Gastroesophageal sphincter (tissue), 4 donors: ENCODE measurements around the gene MYCBP2. TPM values are rescaled to one million over a fixed set of nuclear protein-coding genes. Genes with fewer than 3 reads are reported as not detected.

ENCODE experiments used
- ATAC-seq: fragments of 150-250 bp; one replicate; pipeline ENCODE4 v1.9.1; 2016; ENCODE audit warnings: mild to moderate bottlenecking, moderate library complexity
- H3K27ac ChIP-seq, 4 donors: fragments of 200-600 bp; sonication (generic) in 3 of 4; 1 replicate in 3 of 4; 2 replicates in 1 of 4; pipeline ENCODE4 v1.5.1; 2016 to 2019
- H3K27me3 ChIP-seq: fragments of 200-600 bp; sonication (generic); one replicate; pipeline ENCODE4 v1.5.1; 2019
- H3K36me3 ChIP-seq, 2 donors: fragments of 200-600 bp; sonication (generic); one replicate each; pipeline ENCODE4 v1.5.1; 2019; ENCODE audit warnings: control low read depth in 1 of 2
- H3K4me1 ChIP-seq, 3 donors: fragments of 200-600 bp; sonication (generic); 1 replicate in 2 of 3; 2 replicates in 1 of 3; pipeline ENCODE4 v1.5.1; 2016 to 2019; ENCODE audit warnings: control low read depth in 2 of 3
- H3K4me3 ChIP-seq, 2 donors: fragments of 200-600 bp; sonication (generic); one replicate each; pipeline ENCODE4 v1.5.1; 2019; ENCODE audit warnings: mild to moderate bottlenecking in 1 of 2, moderate library complexity in 1 of 2
- H3K9me3 ChIP-seq, 3 donors: fragments of 200-600 bp; sonication (generic); one replicate each; pipeline ENCODE4 v1.5.1; 2017 to 2019; ENCODE audit warnings: control low read depth in 2 of 3
- EP300 ChIP-seq: sonication (generic); formaldehyde crosslinking; IDR thresholded peaks from one replicate; pipeline ENCODE4 v1.6.1; 2017; ENCODE audit warnings: antibody characterized with exemption, mild to moderate bottlenecking
- POLR2A ChIP-seq, 2 donors: fragments of 450-650 bp; IDR thresholded peaks; one replicate each; pipeline ENCODE4 v1.6.1; 2017; ENCODE audit warnings: antibody characterized with exemption in 2 of 2, mild to moderate bottlenecking in 2 of 2, moderate library complexity in 1 of 2
- POLR2AphosphoS5 ChIP-seq: sonication (generic); formaldehyde crosslinking; IDR thresholded peaks from one replicate; pipeline ENCODE4 v1.6.1; 2017; ENCODE audit warnings: antibody characterized with exemption
- WGBS, 2 donors: methylation state at CpG; one replicate each; pipeline ENCODE4 v1.1.5; 2018; ENCODE audit warnings: low coverage in 1 of 2; 5-methylcytosine and 5-hydroxymethylcytosine counted together
- total RNA-seq, 4 donors: library from RNA; depleted of rRNA; stranded (reverse); fragments of >200 nt; gene quantifications; one replicate each; pipeline ENCODE4 v1.1.0, GENCODE V29; 2016
- TF ChIP-seq, protein P1 (sequence below), 4 experiments: fragments of 200-600 bp in 2 of 4; fragments of 450-650 bp in 2 of 4; sonication (generic) in 1 of 4; IDR thresholded peaks; one replicate each; pipeline ENCODE4 v1.5.1; 2017 to 2019; ENCODE audit warnings: antibody characterized with exemption in 4 of 4, mild to moderate bottlenecking in 2 of 4, moderate library complexity in 2 of 4

The MYCBP2 gene
- total RNA-seq, 4 donors from 2014 or later, result 116 to 148 (median 119) TPM

DNA sequence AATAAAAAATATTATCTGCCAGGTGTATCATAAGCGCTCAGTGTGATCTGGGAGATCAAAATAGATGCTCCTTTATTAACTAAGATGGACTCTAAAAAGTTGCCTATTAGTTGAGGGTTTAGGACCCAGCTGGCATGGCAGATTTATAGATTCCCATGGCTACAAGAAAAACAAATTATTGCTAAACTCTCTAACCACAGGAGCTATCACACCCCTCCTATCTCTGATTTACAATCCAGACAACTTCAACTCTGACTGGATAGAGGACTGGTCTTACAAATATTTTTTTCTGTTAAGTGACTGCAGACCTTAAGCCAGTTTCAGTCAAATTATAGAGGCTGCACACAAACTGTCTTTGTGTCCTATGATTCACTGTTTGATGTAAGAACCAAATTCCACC lies 45.4 kb upstream of the MYCBP2 start:
- Histone ChIP-seq H3K36me3 (no peaks in the 10 kb centered on the region), H3K27me3 (no peaks in the 10 kb centered on the region), H3K27ac (no peak overlapping the region), H3K9me3 (no peaks in the 10 kb centered on the region), H3K4me3 (no peak overlapping the region), H3K4me1 (no peaks in the 10 kb centered on the region)
- no peak for ATAC-seq
- TF ChIP-seq, protein P1, sequence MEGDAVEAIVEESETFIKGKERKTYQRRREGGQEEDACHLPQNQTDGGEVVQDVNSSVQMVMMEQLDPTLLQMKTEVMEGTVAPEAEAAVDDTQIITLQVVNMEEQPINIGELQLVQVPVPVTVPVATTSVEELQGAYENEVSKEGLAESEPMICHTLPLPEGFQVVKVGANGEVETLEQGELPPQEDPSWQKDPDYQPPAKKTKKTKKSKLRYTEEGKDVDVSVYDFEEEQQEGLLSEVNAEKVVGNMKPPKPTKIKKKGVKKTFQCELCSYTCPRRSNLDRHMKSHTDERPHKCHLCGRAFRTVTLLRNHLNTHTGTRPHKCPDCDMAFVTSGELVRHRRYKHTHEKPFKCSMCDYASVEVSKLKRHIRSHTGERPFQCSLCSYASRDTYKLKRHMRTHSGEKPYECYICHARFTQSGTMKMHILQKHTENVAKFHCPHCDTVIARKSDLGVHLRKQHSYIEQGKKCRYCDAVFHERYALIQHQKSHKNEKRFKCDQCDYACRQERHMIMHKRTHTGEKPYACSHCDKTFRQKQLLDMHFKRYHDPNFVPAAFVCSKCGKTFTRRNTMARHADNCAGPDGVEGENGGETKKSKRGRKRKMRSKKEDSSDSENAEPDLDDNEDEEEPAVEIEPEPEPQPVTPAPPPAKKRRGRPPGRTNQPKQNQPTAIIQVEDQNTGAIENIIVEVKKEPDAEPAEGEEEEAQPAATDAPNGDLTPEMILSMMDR (IDR thresholded peaks at IDR 0.05), result no peak
- TF ChIP-seq POLR2A (IDR thresholded peaks at IDR 0.05), result no peak
- TF ChIP-seq POLR2AphosphoS5, result no peak
- TF ChIP-seq EP300, result no peak
- WGBS, 2 donors, result 92 to 100% methylated on average over 1 of the region's 1 CpG

DNA sequence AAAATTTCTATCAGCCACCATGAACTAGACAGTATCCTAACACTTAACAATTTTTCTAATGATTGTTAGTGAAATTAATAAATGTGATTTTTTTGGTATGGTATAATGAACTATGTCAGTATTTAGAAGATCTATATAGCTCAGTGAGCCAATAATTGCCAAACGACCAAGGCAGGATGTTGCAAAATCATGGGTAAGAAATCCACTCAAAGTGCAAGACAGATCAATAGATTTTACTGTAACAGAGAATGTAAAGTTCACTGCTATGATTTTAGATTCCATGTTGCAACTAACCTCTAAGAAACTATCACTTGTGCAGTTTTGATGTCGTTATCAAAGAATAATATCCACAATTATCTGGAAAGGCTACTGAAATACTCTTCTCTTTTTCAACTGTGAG lies 44.0 kb upstream of the MYCBP2 start:
- Histone ChIP-seq H3K9me3 (no peaks in the 10 kb centered on the region), H3K4me1 (no peaks in the 10 kb centered on the region), H3K36me3 (no peaks in the 10 kb centered on the region), H3K27ac (no peak overlapping the region), H3K4me3 (no peak overlapping the region), H3K27me3 (no peaks in the 10 kb centered on the region)
- WGBS, 2 donors, result 75 to 76% methylated on average over 2 of the region's 2 CpGs
- ATAC-seq, result no peak
- TF ChIP-seq EP300, result no peak
- TF ChIP-seq, protein P1 (IDR thresholded peaks at IDR 0.05), result no peak
- no peak for TF ChIP-seq POLR2AphosphoS5
- no peak for TF ChIP-seq POLR2A (IDR thresholded peaks at IDR 0.05)

DNA sequence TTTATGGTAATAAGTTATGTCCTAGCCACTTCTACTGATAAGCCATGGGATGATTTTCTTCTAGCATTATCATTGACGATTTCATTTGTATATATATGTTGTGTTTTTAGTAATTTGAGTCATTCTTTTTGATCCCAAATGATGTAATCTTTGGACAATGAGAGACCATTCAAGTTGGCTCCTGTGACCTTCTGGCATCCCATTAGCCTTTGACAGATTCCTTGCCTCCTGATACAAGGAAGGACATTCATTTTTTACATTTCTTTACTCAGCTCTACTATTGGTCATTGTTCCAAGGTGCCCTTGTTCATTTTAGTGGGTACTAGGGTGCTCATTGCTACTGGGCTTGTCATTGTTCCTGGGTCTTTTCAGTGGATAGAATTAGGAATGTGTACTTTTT lies 35.3 kb upstream of the MYCBP2 start:
- no peaks in the 10 kb centered on the region for H3K9me3 ChIP-seq
- no peak overlapping the region for H3K4me3 ChIP-seq
- ATAC-seq, result no peak
- no peaks in the 10 kb centered on the region for H3K36me3 ChIP-seq
- 33 to 48% methylated on average over 1 of the region's 1 CpG for whole genome bisulfite sequencing, 2 donors
- TF ChIP-seq POLR2AphosphoS5 (no peak), POLR2A (IDR thresholded peaks at IDR 0.05) (no peak)
- TF ChIP-seq, protein P1 (IDR thresholded peaks at IDR 0.05), result no peak
- H3K27me3 ChIP-seq, result no peaks in the 10 kb centered on the region
- no peak overlapping the region for H3K27ac ChIP-seq
- no peaks in the 10 kb centered on the region for H3K4me1 ChIP-seq

DNA sequence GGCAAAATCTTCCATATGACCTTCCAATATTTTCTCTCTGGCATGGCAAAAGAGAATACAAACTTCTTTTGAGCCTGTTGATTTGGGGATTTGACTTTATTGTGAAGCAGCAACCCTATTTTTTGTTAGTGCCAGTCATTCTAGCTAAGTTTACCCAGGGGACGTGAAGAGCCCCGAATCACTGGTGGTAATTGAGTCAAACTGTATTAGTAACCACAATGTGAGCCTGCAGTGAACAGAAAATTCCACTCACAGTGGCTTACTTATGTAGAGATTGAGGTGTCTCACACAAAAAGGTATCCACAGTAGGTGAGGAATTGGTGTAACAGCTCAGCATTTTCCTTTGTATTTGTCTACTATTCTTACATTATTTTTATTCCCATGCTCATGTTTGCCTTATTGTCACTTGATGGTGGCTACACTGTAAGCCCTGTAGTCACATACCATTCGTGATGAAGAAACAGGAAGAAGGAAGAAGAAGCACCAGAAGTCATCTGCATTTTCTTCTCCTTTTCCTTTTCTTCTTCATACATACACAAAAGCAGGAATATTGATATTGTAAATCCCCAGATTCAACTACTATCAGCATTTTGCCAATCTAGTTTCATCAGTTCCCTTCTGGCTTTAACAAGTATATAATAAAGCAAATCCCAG lies 33.3 kb upstream of the MYCBP2 start:
- TF ChIP-seq, protein P1 (IDR thresholded peaks at IDR 0.05), result no peak
- TF ChIP-seq POLR2AphosphoS5, result no peak
- no peak for TF ChIP-seq EP300
- no peak for TF ChIP-seq POLR2A (IDR thresholded peaks at IDR 0.05)
- H3K27ac ChIP-seq, result no peak overlapping the region
- H3K4me3 ChIP-seq, result no peak overlapping the region
- H3K27me3 ChIP-seq, result no peaks in the 10 kb centered on the region
- no peaks in the 10 kb centered on the region for H3K36me3 ChIP-seq
- H3K9me3 ChIP-seq, result no peaks in the 10 kb centered on the region
- 80 to 85% methylated on average over 3 of the region's 3 CpGs for WGBS, 2 donors
- H3K4me1 ChIP-seq, result no peaks in the 10 kb centered on the region
- no peak for ATAC-seq

DNA sequence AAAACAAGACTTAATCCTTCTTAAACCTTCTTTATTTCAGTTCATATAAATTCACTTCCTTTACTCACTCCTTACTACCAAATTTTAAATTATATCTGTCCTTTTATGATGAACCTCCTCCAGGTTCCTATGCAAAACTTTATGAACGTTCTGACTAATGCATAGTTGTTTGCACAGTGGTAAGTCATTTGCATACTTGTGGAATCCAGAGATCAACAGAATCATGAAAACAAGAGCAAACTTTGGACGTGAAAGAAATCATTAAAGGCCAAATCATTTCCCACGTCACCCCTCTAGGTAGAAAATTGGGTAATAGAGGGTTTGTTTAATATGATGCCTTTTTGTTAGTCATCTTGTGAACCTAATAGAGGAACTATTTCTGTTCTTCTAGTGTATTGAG lies 32.3 kb upstream of the MYCBP2 start:
- TF ChIP-seq, protein P1 (IDR thresholded peaks at IDR 0.05), result no peak
- no peak for TF ChIP-seq POLR2AphosphoS5
- no peak for TF ChIP-seq POLR2A (IDR thresholded peaks at IDR 0.05)
- TF ChIP-seq EP300, result no peak
- Histone ChIP-seq H3K36me3 (no peaks in the 10 kb centered on the region), H3K9me3 (no peaks in the 10 kb centered on the region), H3K27ac (no peak overlapping the region), H3K4me1 (no peaks in the 10 kb centered on the region), H3K27me3 (no peaks in the 10 kb centered on the region), H3K4me3 (no peak overlapping the region)
- 76% methylated on average over 3 of the region's 3 CpGs for WGBS, 2 donors
- no peak for ATAC-seq
